Neural progenitor cell (in vitro differentiated cells): Measurements from ENCODE around the gene GORASP1.

Experiments used
- EZH2 ChIP-seq: fragments of 200-600 bp; sonication (generic); IDR thresholded peaks from 2 replicates; pipeline ENCODE4 v1.6.1; 2017; ENCODE audit warnings: antibody characterized with exemption, mild to moderate bottlenecking, moderate library complexity
- TF ChIP-seq, protein P1 (sequence below): fragments of 200-600 bp; sonication (generic); IDR thresholded peaks from 2 replicates; pipeline ENCODE4 v1.5.1; 2017; ENCODE audit warnings: antibody characterized with exemption, mild to moderate bottlenecking

DNA sequence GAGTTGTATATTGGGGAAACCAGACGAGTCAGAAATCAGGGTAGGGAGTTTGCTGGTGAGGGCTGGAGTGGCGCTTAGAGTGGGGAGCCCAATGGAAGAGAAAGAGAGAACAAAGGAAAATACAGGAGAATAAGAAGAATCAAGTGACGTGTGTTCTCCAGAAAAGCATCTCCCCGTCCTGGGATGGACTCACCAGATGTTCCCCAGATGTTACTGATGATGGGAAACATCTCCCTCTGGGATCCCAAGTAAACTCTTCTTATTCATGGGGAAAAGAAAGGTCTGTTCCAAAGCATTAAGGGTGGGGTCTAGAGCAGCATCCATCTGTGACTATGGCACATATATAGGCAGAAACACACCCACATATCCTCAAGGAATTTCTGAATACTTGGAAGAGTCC lies 49.0 kb upstream of the GORASP1 start:
- TF ChIP-seq, protein P1, sequence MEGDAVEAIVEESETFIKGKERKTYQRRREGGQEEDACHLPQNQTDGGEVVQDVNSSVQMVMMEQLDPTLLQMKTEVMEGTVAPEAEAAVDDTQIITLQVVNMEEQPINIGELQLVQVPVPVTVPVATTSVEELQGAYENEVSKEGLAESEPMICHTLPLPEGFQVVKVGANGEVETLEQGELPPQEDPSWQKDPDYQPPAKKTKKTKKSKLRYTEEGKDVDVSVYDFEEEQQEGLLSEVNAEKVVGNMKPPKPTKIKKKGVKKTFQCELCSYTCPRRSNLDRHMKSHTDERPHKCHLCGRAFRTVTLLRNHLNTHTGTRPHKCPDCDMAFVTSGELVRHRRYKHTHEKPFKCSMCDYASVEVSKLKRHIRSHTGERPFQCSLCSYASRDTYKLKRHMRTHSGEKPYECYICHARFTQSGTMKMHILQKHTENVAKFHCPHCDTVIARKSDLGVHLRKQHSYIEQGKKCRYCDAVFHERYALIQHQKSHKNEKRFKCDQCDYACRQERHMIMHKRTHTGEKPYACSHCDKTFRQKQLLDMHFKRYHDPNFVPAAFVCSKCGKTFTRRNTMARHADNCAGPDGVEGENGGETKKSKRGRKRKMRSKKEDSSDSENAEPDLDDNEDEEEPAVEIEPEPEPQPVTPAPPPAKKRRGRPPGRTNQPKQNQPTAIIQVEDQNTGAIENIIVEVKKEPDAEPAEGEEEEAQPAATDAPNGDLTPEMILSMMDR, result no peak
- no peak for TF ChIP-seq EZH2
